Stimulated activated naive CD4-positive, alpha-beta T cell (primary cell): Measurements from ENCODE around the gene HECTD3.

Source experiments
- DNase-seq, 6 experiments: peaks; one replicate each; lab custom pipeline; 2025; lab: John Stamatoyannopoulos, UW

Gene HECTD3

GRCh38 chr1:45010855-45011811, at the start of gene HECTD3:
TSS of gene HECTD3 (minus strand) at chr1:45011324. CDS start at chr1:45011257, 67 bp downstream.
- peak; percentile 38 to 66 (median 54) for DNase-seq

GRCh38 chr1:45059829-45060228, 48.7 kb upstream of the HECTD3 start:
- no peak for DNase-seq

GRCh38 chr1:45057542-45057941, 46.4 kb upstream of the HECTD3 start:
- no peak for DNase-seq

GRCh38 chr1:45051005-45051772, 40.1 kb upstream of the HECTD3 start:
- DNase-seq = peak in 3 of 6 experiments; percentile 10 to 50 (median 38)

- no peak for DNase-seq
Measured at GRCh38 chr1:45047032-45047431, 35.9 kb upstream of the HECTD3 start.

- no peak for DNase-seq
Measured at GRCh38 chr1:45044916-45045315, 33.8 kb upstream of the HECTD3 start.

- no peak for DNase-seq
Measured at GRCh38 chr1:45043094-45043493, 32.0 kb upstream of the HECTD3 start.

GRCh38 chr1:45040297-45040696, 29.2 kb upstream of the HECTD3 start:
- no peak for DNase-seq

GRCh38 chr1:45038661-45039364, 27.7 kb upstream of the HECTD3 start:
- DNase-seq = no peak

GRCh38 chr1:45038240-45038639, 27.1 kb upstream of the HECTD3 start:
- no peak for DNase-seq

- no peak for DNase-seq
Measured at GRCh38 chr1:45037456-45037855, 26.3 kb upstream of the HECTD3 start.

- no peak for DNase-seq
Measured at GRCh38 chr1:45035631-45036301, 24.6 kb upstream of the HECTD3 start.

- no peak for DNase-seq
Measured at GRCh38 chr1:45033356-45033755, 22.2 kb upstream of the HECTD3 start.

GRCh38 chr1:45032837-45033236, 21.7 kb upstream of the HECTD3 start:
- no peak for DNase-seq

- no peak for DNase-seq
Measured at GRCh38 chr1:45026446-45026845, 15.3 kb upstream of the HECTD3 start.

GRCh38 chr1:45023663-45024062, 12.5 kb upstream of the HECTD3 start:
- DNase-seq = no peak

- DNase-seq = peak; percentile 13 to 57 (median 39)
Measured at GRCh38 chr1:45018599-45019230, 7.6 kb upstream of the HECTD3 start.

- no peak for DNase-seq
Measured at GRCh38 chr1:45016767-45017166, 5.6 kb upstream of the HECTD3 start.

GRCh38 chr1:45016090-45016697, 5.1 kb upstream of the HECTD3 start:
- DNase-seq = no peak

- DNase-seq = no peak
Measured at GRCh38 chr1:45015683-45016082, 4.6 kb upstream of the HECTD3 start.
